PFSK-1 (cell line): ENCODE results near the gene SYNE1.

Experiments used
- FOXP2 ChIP-seq: optimal IDR thresholded peaks from 2 replicates; pipeline ENCODE3; 2011; ENCODE audit warnings: borderline replicate concordance, control low read depth, inconsistent platforms; ENCODE audit not compliant: insufficient read depth; ENCODE audit errors: extremely low read length, extremely low read depth
- POLR2AphosphoS5 ChIP-seq: IDR thresholded peaks from 2 replicates; pipeline ENCODE4 v1.6.1; 2012; ENCODE audit warnings: low read depth, mild to moderate bottlenecking, control low read depth, low read length, moderate library complexity
- SIN3A ChIP-seq: IDR thresholded peaks from 2 replicates; pipeline ENCODE4 v1.6.1; 2012; ENCODE audit warnings: mild to moderate bottlenecking, low read length, moderate library complexity, borderline replicate concordance; ENCODE audit not compliant: insufficient read depth
- TAF1 ChIP-seq: IDR thresholded peaks from 2 replicates; pipeline ENCODE4 v1.6.1; 2012; ENCODE audit warnings: low read length, control low read depth, borderline replicate concordance; ENCODE audit not compliant: insufficient read depth
- TF ChIP-seq, protein P1 (sequence below), 2 experiments: IDR thresholded peaks; 2 replicates each; pipeline versions ENCODE4 v1.6.1 to v1.8.0; 2011 to 2012; ENCODE audit warnings: low read depth in 2 of 2, low read length in 2 of 2, control low read depth in 1 of 2, inconsistent platforms in 1 of 2, mild to moderate bottlenecking in 1 of 2, moderate library complexity in 1 of 2; ENCODE audit not compliant: insufficient read depth in 1 of 2

Gene SYNE1

GRCh38 chr6:152540381-152540780, 96.8 kb downstream of the SYNE1 start:
- no peak for TF ChIP-seq SIN3A
- TF ChIP-seq, protein P1, sequence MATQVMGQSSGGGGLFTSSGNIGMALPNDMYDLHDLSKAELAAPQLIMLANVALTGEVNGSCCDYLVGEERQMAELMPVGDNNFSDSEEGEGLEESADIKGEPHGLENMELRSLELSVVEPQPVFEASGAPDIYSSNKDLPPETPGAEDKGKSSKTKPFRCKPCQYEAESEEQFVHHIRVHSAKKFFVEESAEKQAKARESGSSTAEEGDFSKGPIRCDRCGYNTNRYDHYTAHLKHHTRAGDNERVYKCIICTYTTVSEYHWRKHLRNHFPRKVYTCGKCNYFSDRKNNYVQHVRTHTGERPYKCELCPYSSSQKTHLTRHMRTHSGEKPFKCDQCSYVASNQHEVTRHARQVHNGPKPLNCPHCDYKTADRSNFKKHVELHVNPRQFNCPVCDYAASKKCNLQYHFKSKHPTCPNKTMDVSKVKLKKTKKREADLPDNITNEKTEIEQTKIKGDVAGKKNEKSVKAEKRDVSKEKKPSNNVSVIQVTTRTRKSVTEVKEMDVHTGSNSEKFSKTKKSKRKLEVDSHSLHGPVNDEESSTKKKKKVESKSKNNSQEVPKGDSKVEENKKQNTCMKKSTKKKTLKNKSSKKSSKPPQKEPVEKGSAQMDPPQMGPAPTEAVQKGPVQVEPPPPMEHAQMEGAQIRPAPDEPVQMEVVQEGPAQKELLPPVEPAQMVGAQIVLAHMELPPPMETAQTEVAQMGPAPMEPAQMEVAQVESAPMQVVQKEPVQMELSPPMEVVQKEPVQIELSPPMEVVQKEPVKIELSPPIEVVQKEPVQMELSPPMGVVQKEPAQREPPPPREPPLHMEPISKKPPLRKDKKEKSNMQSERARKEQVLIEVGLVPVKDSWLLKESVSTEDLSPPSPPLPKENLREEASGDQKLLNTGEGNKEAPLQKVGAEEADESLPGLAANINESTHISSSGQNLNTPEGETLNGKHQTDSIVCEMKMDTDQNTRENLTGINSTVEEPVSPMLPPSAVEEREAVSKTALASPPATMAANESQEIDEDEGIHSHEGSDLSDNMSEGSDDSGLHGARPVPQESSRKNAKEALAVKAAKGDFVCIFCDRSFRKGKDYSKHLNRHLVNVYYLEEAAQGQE (IDR thresholded peaks at IDR 0.05; ENCODE audit: insufficient read depth in 1 of 2, low read depth in 2 of 2, low read length in 2 of 2): no peak
- no peak for TF ChIP-seq POLR2AphosphoS5
- no peak for TF ChIP-seq FOXP2
- TF ChIP-seq TAF1: no peak

GRCh38 chr6:152534541-152534940, 102.6 kb downstream of the SYNE1 start:
- TF ChIP-seq TAF1: no peak
- TF ChIP-seq POLR2AphosphoS5: no peak
- no peak for TF ChIP-seq FOXP2
- TF ChIP-seq, protein P1 (IDR thresholded peaks at IDR 0.05; ENCODE audit: insufficient read depth in 1 of 2, low read depth in 2 of 2, low read length in 2 of 2): no peak
- no peak for TF ChIP-seq SIN3A

- no peak for TF ChIP-seq POLR2AphosphoS5
- no peak for TF ChIP-seq FOXP2
- no peak for TF ChIP-seq SIN3A
- TF ChIP-seq, protein P1 (IDR thresholded peaks at IDR 0.05; ENCODE audit: insufficient read depth in 1 of 2, low read depth in 2 of 2, low read length in 2 of 2): no peak
- no peak for TF ChIP-seq TAF1
These were observed 104.4 kb downstream of the SYNE1 start for GRCh38 chr6:152532556-152533422.

DNA sequence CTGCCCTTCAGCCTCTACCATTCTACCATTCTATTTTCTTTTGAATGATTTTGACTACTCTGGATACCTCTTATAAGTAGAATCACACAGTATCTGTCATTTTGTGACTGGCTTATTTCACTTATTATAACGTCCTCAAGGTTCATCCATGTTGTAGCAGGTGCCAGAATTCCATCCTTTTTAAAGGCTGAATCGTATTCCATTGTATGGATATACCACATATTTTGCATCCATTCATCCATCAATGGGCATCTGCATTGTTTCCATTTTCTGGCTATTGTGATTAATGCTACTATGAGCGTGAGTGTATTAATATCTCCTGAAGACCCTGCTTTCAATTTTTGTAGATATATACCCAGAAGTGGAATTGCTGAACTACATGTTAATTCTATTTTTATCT, 105.5 kb downstream of the SYNE1 start:
- TF ChIP-seq FOXP2 (no peak), POLR2AphosphoS5 (no peak), TAF1 (no peak)
- TF ChIP-seq, protein P1 (IDR thresholded peaks at IDR 0.05; ENCODE audit: insufficient read depth in 1 of 2, low read depth in 2 of 2, low read length in 2 of 2): no peak
